H1 (cell line): Measurements from ENCODE around the gene IGLON5. TPM values are rescaled to one million over a fixed set of nuclear protein-coding genes. Genes with fewer than 3 reads are reported as not detected.

Source experiments
- CTCF ChIA-PET: fragments of 300-600 bp; sonication (Branson Sonifier 250); formaldehyde crosslinking; loops from one replicate; lab custom pipeline; 2021; ENCODE audit not compliant: partially characterized antibody; lab: Charles Lee
- POLR2A ChIA-PET: fragments of 300-600 bp; sonication (Branson Sonifier 250); formaldehyde crosslinking; loops from one replicate; lab custom pipeline; 2021; ENCODE audit warnings: inconsistent platforms; ENCODE audit not compliant: partially characterized antibody; lab: Charles Lee
- DNase-seq, 2 experiments: peaks; one replicate each; pipeline versions ENCODE4 v3.0.0 to v3.0.0-alpha.2; 2010 to 2022; ENCODE audit warnings: low spot score in 2 of 2, low read depth in 1 of 2, mixed read lengths in 1 of 2
- FAIRE-seq: peaks from 2 replicates; lab custom pipeline; 2011; peaks lifted over from hg19 to GRCh38; lab: Jason Lieb, UNC
- H2AFZ ChIP-seq: 2 replicates; pipeline ENCODE4 v1.8.1; 2012; ENCODE audit warnings: low read length, inconsistent platforms
- H2AK5ac ChIP-seq: 2 replicates; pipeline ENCODE4 v1.6.1; 2013; ENCODE audit warnings: low read depth, low read length
- H2BK120ac ChIP-seq: replicated peaks from 2 replicates; pipeline ENCODE3; 2013; ENCODE audit warnings: low read depth, low read length, inconsistent platforms
- H2BK12ac ChIP-seq: 2 replicates; pipeline ENCODE4 v1.6.1; 2013; ENCODE audit warnings: low read depth, low read length
- H2BK15ac ChIP-seq: 2 replicates; pipeline ENCODE4 v1.6.1; 2013; ENCODE audit warnings: low read length
- H2BK20ac ChIP-seq: 2 replicates; pipeline ENCODE4 v1.6.1; 2013; ENCODE audit warnings: low read length
- H2BK5ac ChIP-seq: 2 replicates; pipeline ENCODE4 v1.6.1; 2013; ENCODE audit warnings: low read depth, low read length
- H3K14ac ChIP-seq: 2 replicates; pipeline ENCODE4 v1.6.1; 2013; ENCODE audit warnings: inconsistent platforms; ENCODE audit not compliant: insufficient read length
- H3K18ac ChIP-seq: 2 replicates; pipeline ENCODE4 v1.6.1; 2013; ENCODE audit warnings: low read length; ENCODE audit errors: extremely low read depth
- H3K23ac ChIP-seq: 2 replicates; pipeline ENCODE4 v1.6.1; 2013; ENCODE audit warnings: inconsistent platforms; ENCODE audit not compliant: insufficient read length
- H3K23me2 ChIP-seq: 2 replicates; pipeline ENCODE4 v1.6.1; 2013; ENCODE audit warnings: low read depth, low read length
- H3K27ac ChIP-seq: 2 replicates; pipeline ENCODE4 v1.6.1; 2011; ENCODE audit warnings: low read depth, low read length, inconsistent platforms
- H3K27me3 ChIP-seq, 4 experiments: replicated peaks in 1 of 4; 1 replicate in 1 of 4; 2 replicates in 3 of 4; pipeline versions ENCODE4 v1.6.1 to v1.8.1; 2011 to 2013; ENCODE audit warnings: low read length in 3 of 4, mild to moderate bottlenecking in 3 of 4, inconsistent platforms in 2 of 4, mixed read lengths in 2 of 4, moderate library complexity in 1 of 4; ENCODE audit not compliant: control insufficient read depth in 3 of 4, insufficient read depth in 3 of 4; ENCODE audit errors: extremely low read depth in 1 of 4
- H3K36me3 ChIP-seq, 4 experiments: 2 replicates each; pipeline versions ENCODE4 v1.6.1 to v1.8.1; 2011 to 2013; ENCODE audit warnings: mild to moderate bottlenecking in 4 of 4, low read length in 3 of 4, moderate library complexity in 2 of 4, control low read depth in 1 of 4, inconsistent platforms in 1 of 4; ENCODE audit not compliant: insufficient read depth in 4 of 4, control insufficient read depth in 2 of 4
- H3K4ac ChIP-seq: replicated peaks from 2 replicates; pipeline ENCODE3; 2013; ENCODE audit warnings: low read length, low read depth, mixed read lengths, inconsistent platforms; ENCODE audit not compliant: insufficient read length
- H3K4me1 ChIP-seq, 4 experiments: replicated peaks in 1 of 4; 1 replicate in 1 of 4; 2 replicates in 3 of 4; pipeline versions ENCODE4 v1.6.1 to v1.8.1; 2011 to 2013; ENCODE audit warnings: low read length in 3 of 4, inconsistent platforms in 2 of 4, mixed read lengths in 1 of 4; ENCODE audit not compliant: insufficient read depth in 4 of 4, control insufficient read depth in 3 of 4
- H3K4me2 ChIP-seq, 2 experiments: 2 replicates each; pipeline versions ENCODE4 v1.6.1 to v1.8.1; 2011 to 2013; ENCODE audit warnings: low read depth in 2 of 2, low read length in 2 of 2, control low read depth in 1 of 2, inconsistent platforms in 1 of 2, mild to moderate bottlenecking in 1 of 2; ENCODE audit not compliant: insufficient read depth in 1 of 2
- H3K4me3 ChIP-seq, 4 experiments: fragments of 200-600, 300-600 bp in 1 of 4; sonication (generic), shearing (Covaris generic), sonication (Bioruptor Twin) in 1 of 4; 2 replicates each; pipeline versions ENCODE4 v1.5.1 to v1.8.1; 2011 to 2016; ENCODE audit warnings: low read length in 4 of 4, low read depth in 3 of 4, control low read depth in 2 of 4, inconsistent platforms in 2 of 4, mild to moderate bottlenecking in 2 of 4, mixed read lengths in 1 of 4, moderate library complexity in 1 of 4; ENCODE audit not compliant: insufficient read depth in 2 of 4; ENCODE audit errors: extremely low read depth in 1 of 4
- H3K56ac ChIP-seq: replicated peaks from 2 replicates; pipeline ENCODE3; 2013; ENCODE audit warnings: low read depth, mild to moderate bottlenecking, mixed read lengths, low read length, inconsistent platforms; ENCODE audit not compliant: insufficient read length
- H3K79me1 ChIP-seq: 2 replicates; pipeline ENCODE4 v1.6.1; 2013; ENCODE audit warnings: low read depth, low read length, control low read depth
- H3K79me2 ChIP-seq, 2 experiments: 2 replicates each; pipeline versions ENCODE4 v1.6.1 to v1.8.1; 2012 to 2013; ENCODE audit warnings: low read length in 2 of 2, mild to moderate bottlenecking in 2 of 2, inconsistent platforms in 1 of 2; ENCODE audit not compliant: insufficient read depth in 2 of 2, control insufficient read depth in 1 of 2
- H3K9ac ChIP-seq, 4 experiments: replicated peaks in 1 of 4; 1 replicate in 1 of 4; 2 replicates in 3 of 4; pipeline versions ENCODE4 v1.6.1 to v1.8.1; 2011 to 2013; ENCODE audit warnings: low read depth in 3 of 4, low read length in 3 of 4, control low read depth in 2 of 4, mild to moderate bottlenecking in 2 of 4, moderate library complexity in 2 of 4, inconsistent platforms in 1 of 4; ENCODE audit errors: extremely low read depth in 1 of 4
- H3K9me3 ChIP-seq, 2 experiments: 2 replicates each; pipeline versions ENCODE4 v1.6.1 to v1.8.1; 2012 to 2013; ENCODE audit warnings: mild to moderate bottlenecking in 2 of 2, moderate library complexity in 2 of 2, control low read depth in 1 of 2, inconsistent platforms in 1 of 2, low read depth in 1 of 2, low read length in 1 of 2, mixed read lengths in 1 of 2; ENCODE audit not compliant: insufficient read depth in 2 of 2
- H4K20me1 ChIP-seq, 2 experiments: replicated peaks in 1 of 2; 2 replicates each; pipeline versions ENCODE3 to v1.8.1; 2011 to 2013; ENCODE audit warnings: inconsistent platforms in 2 of 2, low read length in 2 of 2, mild to moderate bottlenecking in 1 of 2; ENCODE audit not compliant: insufficient read depth in 2 of 2, control insufficient read depth in 1 of 2
- H4K5ac ChIP-seq: 2 replicates; pipeline ENCODE4 v1.6.1; 2013; ENCODE audit warnings: low read length, low read depth, mixed read lengths, inconsistent platforms; ENCODE audit not compliant: insufficient read length
- H4K8ac ChIP-seq: 2 replicates; pipeline ENCODE4 v1.8.0; 2013; ENCODE audit warnings: mild to moderate bottlenecking, moderate library complexity, low read length, inconsistent platforms; ENCODE audit not compliant: insufficient read depth; ENCODE audit errors: extremely low read depth
- H4K91ac ChIP-seq: replicated peaks from 2 replicates; pipeline ENCODE3; 2013; ENCODE audit warnings: low read length, mixed read lengths, inconsistent platforms; ENCODE audit not compliant: insufficient read length
- ATF2 ChIP-seq: IDR thresholded peaks from 2 replicates; pipeline ENCODE4 v1.6.1; 2012; ENCODE audit warnings: low read length, inconsistent platforms
- CHD2 ChIP-seq: IDR thresholded peaks from 2 replicates; pipeline ENCODE4 v1.6.1; 2012; ENCODE audit warnings: low read length, improper control_type of control experiment
- CTCF ChIP-seq, 3 experiments: IDR thresholded peaks; 1 replicate in 2 of 3; 2 replicates in 1 of 3; pipeline versions ENCODE4 v1.5.1 to v1.6.1; 2011; ENCODE audit warnings: low read length in 3 of 3, mild to moderate bottlenecking in 3 of 3, inconsistent platforms in 2 of 3, low read depth in 1 of 3, moderate library complexity in 1 of 3; ENCODE audit not compliant: insufficient read depth in 1 of 3; ENCODE audit errors: control extremely low read depth in 1 of 3
- MAFK ChIP-seq: IDR thresholded peaks from 2 replicates; pipeline ENCODE4 v1.6.1; 2012; ENCODE audit warnings: low read depth, mild to moderate bottlenecking, improper control_type of control experiment, low read length
- POLR2AphosphoS5 ChIP-seq: IDR thresholded peaks from 2 replicates; pipeline ENCODE4 v1.6.1; 2011; ENCODE audit warnings: low read depth, low read length
- RXRA ChIP-seq: IDR thresholded peaks from 2 replicates; pipeline ENCODE4 v1.6.1; 2011; ENCODE audit warnings: low read depth, mild to moderate bottlenecking, low read length, moderate library complexity; ENCODE audit not compliant: insufficient read depth
- SP4 ChIP-seq: IDR thresholded peaks from 2 replicates; pipeline ENCODE4 v1.6.1; 2012; ENCODE audit warnings: low read length, inconsistent platforms
- TBP ChIP-seq: IDR thresholded peaks from 2 replicates; pipeline ENCODE4 v1.6.1; 2011; ENCODE audit warnings: low read depth, low read length, improper control_type of control experiment
- TEAD4 ChIP-seq: IDR thresholded peaks from 2 replicates; pipeline ENCODE4 v1.6.1; 2012; ENCODE audit warnings: low read depth, low read length, inconsistent platforms, mixed read lengths
- YY1 ChIP-seq: IDR thresholded peaks from 2 replicates; pipeline ENCODE4 v1.6.1; 2011; ENCODE audit warnings: low read depth, mild to moderate bottlenecking, low read length
- WGBS, 2 experiments: shearing (Covaris generic) in 1 of 2; methylation state at CpG; one replicate each; pipeline versions ENCODE4 v1.1.6 to v1.1.7; 2013 to 2015; ENCODE audit warnings: low lambda C conversion rate in 2 of 2, mixed read lengths in 2 of 2, inconsistent platforms in 1 of 2, low coverage in 1 of 2, missing lambda C conversion rate in 1 of 2; ENCODE audit not compliant: insufficient replicate concordance in 2 of 2, insufficient coverage in 1 of 2, insufficient read length in 1 of 2; ENCODE audit errors: extremely low coverage in 1 of 2, missing lambda C conversion rate in 1 of 2; 5-methylcytosine and 5-hydroxymethylcytosine counted together
- polyA plus RNA-seq, 7 experiments: library from polyadenylated mRNA; depleted of rRNA in 3 of 7; stranded (reverse) in 5 of 7; unstranded in 2 of 7; fragments of >200 nt in 5 of 7; fragments of 200-250 nt in 2 of 7; gene quantifications; 1 replicate in 5 of 7; 2 replicates in 1 of 7; 4 replicates in 1 of 7; pipeline versions ENCODE4 v1.2.1 to v1.2.3, GENCODE V29; 2011 to 2013; ENCODE audit warnings: missing spikeins in 2 of 7, mixed read lengths in 2 of 7
- total RNA-seq: library from RNA; stranded (reverse); fragmentation: NEBNext Ultra II Directional; extraction: Animal tissue kit (Norgen Biotek cat#: 25700); gene quantifications from 2 replicates; pipeline ENCODE4 v1.2.1, GENCODE V29; 2021

IGLON5 gene
- total and polyA plus RNA-seq, 2 of the 8 experiments (the other 6 are each of a cell fraction or from before 2014, with no cell fraction given), result 31.8 to 34.6 TPM

- Histone ChIP-seq H3K23ac (no peak overlapping the region), H4K91ac (no peak overlapping the region), H2BK120ac (no peak overlapping the region), H3K14ac (no peak overlapping the region), H3K18ac (no peak overlapping the region), H3K79me1 (no peaks in the 10 kb centered on the region), H3K79me2 (no peaks in the 10 kb centered on the region), H3K4ac (no peak overlapping the region), H2AK5ac (no peak overlapping the region), H3K27me3 (peaks cover 0 to 6% (median 4%) of the 10 kb centered on the region in 4 experiments; a peak in 4 of 7 replicates), H3K4me1 (peaks cover 0 to 8% (median 5%) of the 10 kb centered on the region in 4 experiments; a peak in 4 of 7 replicates), H2BK20ac (no peak overlapping the region), H4K8ac (no peak overlapping the region), H3K27ac (no peak overlapping the region), H2BK5ac (no peak overlapping the region), H2BK12ac (no peak overlapping the region), H2AFZ (no peak overlapping the region), H4K20me1 (no peaks in the 10 kb centered on the region), H3K36me3 (peaks cover 0 to 16% (median 2%) of the 10 kb centered on the region in 4 experiments; a peak in 4 of 8 replicates), H3K4me3 (no peak overlapping the region), H3K23me2 (peaks cover 4% of the 10 kb centered on the region; the same call in 1 of the 2 replicates), H3K56ac (no peak overlapping the region), H2BK15ac (no peak overlapping the region), H3K9ac (no peak overlapping the region), H3K9me3 (no peaks in the 10 kb centered on the region; a peak in 1 of 4 replicates), H4K5ac (no peak overlapping the region), H3K4me2 (no peak overlapping the region)
- 94% methylated on average over 6 of the region's 6 CpGs; no CpG with 5 or more reads in 1 of the 2 experiments for WGBS, 2 experiments
- DNase-seq, result no peak
- no peak for FAIRE-seq
- POLR2A ChIA-PET, result interaction anchor here (1.3 to 1.6 kb wide), 2 partner anchors 12 to 22 kb away, joined by 3 to 4 read pairs; no protein-coding TSS in a partner anchor
- CTCF ChIA-PET, result interaction anchor here (0.6 kb wide), 1 partner anchor 1315 kb away, joined by 3 read pairs; no protein-coding TSS in a partner anchor
- no peak for TF ChIP-seq TEAD4
- TF ChIP-seq SP4, result no peak
- TF ChIP-seq YY1, result no peak
- TF ChIP-seq ATF2, result no peak
- no peak for TF ChIP-seq CTCF (IDR thresholded peaks at IDR 0.05; ENCODE audit: control extremely low read depth in 1 of 3, insufficient read depth in 1 of 3, low read depth in 1 of 3, low read length in 3 of 3)
- no peak for TF ChIP-seq MAFK
- no peak for TF ChIP-seq POLR2AphosphoS5
- TF ChIP-seq TBP, result no peak
- TF ChIP-seq CHD2, result no peak
- no peak for TF ChIP-seq RXRA
These were observed 20.3 kb downstream of the IGLON5 start for GRCh38 chr19:51331716-51332115.
